ENCODE measurements around the gene TAGAP. TPM values are rescaled to one million over a fixed set of nuclear protein-coding genes. Genes with fewer than 3 reads are reported as not detected.

The TAGAP gene
- total RNA-seq, 1 experiment from 2014 or later: 0.30 TPM

GRCh38 chr6:158988477-158988876 lies 56.3 kb downstream of the TAGAP start:
- Histone ChIP-seq H3K27ac (ENCODE audit: low read depth, low read length) (no peak overlapping the region), H3K9me2 (ENCODE audit: insufficient read depth) (no peaks in the 10 kb centered on the region), H3K4me1 (ENCODE audit: control insufficient read depth in 1 of 2, insufficient read depth in 2 of 2, low read length in 2 of 2) (no peaks in the 10 kb centered on the region), H3K4me2 (ENCODE audit: low read length) (no peak overlapping the region), H3K79me2 (ENCODE audit: insufficient read depth, low read length) (peaks cover 5% of the 10 kb centered on the region; the same call in 1 of the 2 replicates), H2AFZ (ENCODE audit: low read depth, low read length, poor library complexity, severe bottlenecking) (no peak overlapping the region), H3K36me3 (ENCODE audit: control insufficient read depth in 1 of 2, insufficient read depth in 2 of 2, low read length in 2 of 2) (peaks cover 0 to 22% of the 10 kb centered on the region in 2 experiments; a peak in 2 of 4 replicates), H3K9me3 (ENCODE audit: control insufficient read depth in 1 of 2, insufficient read depth in 1 of 2, low read depth in 1 of 2, low read length in 2 of 2) (no peaks in the 10 kb centered on the region), H3K9ac (ENCODE audit: low read length) (no peak overlapping the region), H3K27me3 (ENCODE audit: insufficient read depth, low read length) (no peaks in the 10 kb centered on the region), H3K4me3 (replicated peaks in 1 of 2; ENCODE audit: low read depth in 1 of 2, low read length in 2 of 2) (no peak overlapping the region), H4K20me1 (ENCODE audit: insufficient read depth) (no peaks in the 10 kb centered on the region)
- ChIA-PET POLR2A (no interaction called here), RAD21 (ENCODE audit: low non-redundant PET in 1 of 2, low total read pairs in 2 of 2, uncharacterized antibody in 2 of 2, unreplicated experiment in 2 of 2) (no interaction called here), CTCF (no interaction called here)
- no peak for ATAC-seq
- no peak for DNase-seq (ENCODE audit: low read depth, low spot score)
- no peak for TF ChIP-seq ZBTB33 (IDR thresholded peaks at IDR 0.05; ENCODE audit: extremely low read depth, insufficient replicate concordance, low read length)
- TF ChIP-seq TCF7L2 (IDR thresholded peaks at IDR 0.05; ENCODE audit: borderline replicate concordance, extremely low read depth, insufficient read depth, insufficient read length): no peak
- TF ChIP-seq ZFX (IDR thresholded peaks at IDR 0.05): no peak
- no peak for TF ChIP-seq MAX (IDR thresholded peaks at IDR 0.05)
- TF ChIP-seq ELF1 (IDR thresholded peaks at IDR 0.05; ENCODE audit: borderline replicate concordance, low read depth): no peak
- no peak for TF ChIP-seq CTCF (IDR thresholded peaks at IDR 0.05 in 2 of 3, conservative IDR thresholded peaks at IDR 0.05 in 1 of 3; ENCODE audit: borderline replicate concordance in 1 of 3, insufficient read depth in 1 of 3, low read depth in 2 of 3, low read length in 2 of 3)
- no peak for TF ChIP-seq SIN3A (IDR thresholded peaks at IDR 0.05; ENCODE audit: low read depth)
- TF ChIP-seq POLR2A (IDR thresholded peaks at IDR 0.05; ENCODE audit: borderline replicate concordance, extremely low read depth, insufficient read depth, insufficient read length): no peak
- TF ChIP-seq JUND (IDR thresholded peaks at IDR 0.05): no peak
- TF ChIP-seq CEBPB (IDR thresholded peaks at IDR 0.05; ENCODE audit: low read depth): no peak
- TF ChIP-seq SRF (IDR thresholded peaks at IDR 0.05; ENCODE audit: low read depth): no peak
- no TSS peak for BruUV-seq (replicated peaks)
- intact Hi-C loops (cut with micrococcal nuclease): no loop called here

Measured in HCT116 (cell line).